Glomerular visceral epithelial cell (primary cell): ENCODE results near the gene PACS1.
A peak's percentile ranks its signal among the peaks of the same experiment; 100 is the strongest.
"Not testable (repeated sequence)": the region's sequence is repeated elsewhere in the genome, so short reads cannot be mapped to it uniquely, and the experiment has no call there.

Source experiments
- DNase-seq: peaks from one replicate; pipeline ENCODE4 v3.0.0-alpha.2; 2016; ENCODE audit errors: extremely low spot score

PACS1 gene

GRCh38 chr11:66253081-66253480, 183.0 kb downstream of the PACS1 start:
- not testable (repeated sequence) for DNase-seq

DNA sequence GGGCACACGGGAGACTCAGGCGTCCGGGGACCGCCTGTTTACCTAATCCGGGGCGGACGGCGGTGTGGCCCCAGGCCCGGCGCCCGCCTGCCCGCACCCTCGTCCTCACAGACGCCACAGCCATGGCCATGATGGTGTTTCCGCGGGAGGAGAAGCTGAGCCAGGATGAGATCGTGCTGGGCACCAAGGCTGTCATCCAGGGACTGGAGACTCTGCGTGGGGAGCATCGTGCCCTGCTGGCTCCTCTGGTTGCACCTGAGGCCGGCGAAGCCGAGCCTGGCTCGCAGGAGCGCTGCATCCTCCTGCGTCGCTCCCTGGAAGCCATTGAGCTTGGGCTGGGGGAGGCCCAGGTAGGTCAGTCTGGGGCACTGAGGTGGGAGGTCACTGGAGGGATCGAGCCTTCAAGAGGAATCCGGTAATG, 188.4 kb downstream of the PACS1 start:
- DNase-seq = no peak

- no peak for DNase-seq
Observed at GRCh38 chr11:66259225-66259624, 189.2 kb downstream of the PACS1 start.

- no peak for DNase-seq
Observed at GRCh38 chr11:66259956-66260355, 189.9 kb downstream of the PACS1 start.

GRCh38 chr11:66261578-66261977, 191.5 kb downstream of the PACS1 start:
- DNase-seq = no peak

DNA sequence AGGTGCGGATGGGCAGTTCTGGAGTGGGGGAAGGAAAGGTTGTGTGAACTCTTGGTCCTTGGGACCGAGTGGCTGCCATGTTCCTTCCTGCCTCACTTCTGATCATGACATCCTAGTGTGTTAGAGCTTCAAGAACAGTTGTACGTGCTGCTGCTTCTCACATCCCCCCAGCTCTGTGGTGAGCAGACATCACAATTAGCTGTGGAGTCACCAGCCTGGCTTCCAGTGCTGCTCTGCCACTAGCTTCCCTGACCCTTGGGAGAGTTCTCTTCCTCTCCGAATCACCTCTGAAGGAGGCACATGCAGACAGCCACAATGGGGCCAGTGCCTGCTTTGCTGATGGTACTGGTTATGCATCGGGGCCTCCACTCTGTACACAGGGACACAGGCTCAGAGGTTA, 192.1 kb downstream of the PACS1 start:
- DNase-seq = no peak

DNA sequence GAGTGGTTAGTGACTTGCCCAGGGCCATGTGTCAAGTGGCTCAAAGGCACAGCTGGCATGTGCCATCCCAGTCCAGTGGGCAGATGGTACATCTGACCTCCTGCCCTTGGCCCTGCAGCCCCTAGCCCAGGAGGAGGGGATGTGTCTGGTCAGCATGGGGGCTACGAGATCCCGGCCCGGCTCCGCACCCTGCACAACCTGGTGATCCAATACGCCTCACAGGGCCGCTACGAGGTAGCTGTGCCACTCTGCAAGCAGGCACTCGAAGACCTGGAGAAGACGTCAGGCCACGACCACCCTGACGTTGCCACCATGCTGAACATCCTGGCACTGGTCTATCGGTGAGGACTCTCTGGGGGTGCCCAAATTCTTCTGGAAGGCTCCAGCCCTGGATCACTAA, 192.6 kb downstream of the PACS1 start:
- no peak for DNase-seq

DNA sequence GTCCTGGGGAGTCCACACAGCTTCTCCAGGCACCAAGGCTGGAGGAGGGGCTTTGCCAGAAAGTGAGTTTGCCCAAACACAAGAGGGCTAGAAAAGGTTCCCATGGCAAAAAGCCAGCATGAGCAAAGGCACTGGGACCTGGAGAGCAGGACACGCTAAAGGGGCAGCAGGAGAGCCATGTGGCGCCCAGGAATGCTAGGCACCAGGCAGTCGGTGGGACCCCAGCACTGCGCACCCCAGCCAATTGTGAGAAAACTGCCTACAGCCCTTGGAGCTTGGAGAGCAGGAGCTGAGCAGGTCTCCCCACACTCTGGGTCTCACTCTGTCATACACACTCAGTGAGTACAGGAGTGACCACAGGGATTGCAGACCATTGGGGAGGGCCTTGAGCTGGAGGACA, 193.2 kb downstream of the PACS1 start:
- DNase-seq = no peak

- no peak for DNase-seq
Observed at GRCh38 chr11:66263785-66264184, 193.7 kb downstream of the PACS1 start.

- DNase-seq = no peak
Observed at GRCh38 chr11:66264383-66264782, 194.3 kb downstream of the PACS1 start.

- DNase-seq = no peak
Observed at GRCh38 chr11:66264914-66265313, 194.8 kb downstream of the PACS1 start.

DNA sequence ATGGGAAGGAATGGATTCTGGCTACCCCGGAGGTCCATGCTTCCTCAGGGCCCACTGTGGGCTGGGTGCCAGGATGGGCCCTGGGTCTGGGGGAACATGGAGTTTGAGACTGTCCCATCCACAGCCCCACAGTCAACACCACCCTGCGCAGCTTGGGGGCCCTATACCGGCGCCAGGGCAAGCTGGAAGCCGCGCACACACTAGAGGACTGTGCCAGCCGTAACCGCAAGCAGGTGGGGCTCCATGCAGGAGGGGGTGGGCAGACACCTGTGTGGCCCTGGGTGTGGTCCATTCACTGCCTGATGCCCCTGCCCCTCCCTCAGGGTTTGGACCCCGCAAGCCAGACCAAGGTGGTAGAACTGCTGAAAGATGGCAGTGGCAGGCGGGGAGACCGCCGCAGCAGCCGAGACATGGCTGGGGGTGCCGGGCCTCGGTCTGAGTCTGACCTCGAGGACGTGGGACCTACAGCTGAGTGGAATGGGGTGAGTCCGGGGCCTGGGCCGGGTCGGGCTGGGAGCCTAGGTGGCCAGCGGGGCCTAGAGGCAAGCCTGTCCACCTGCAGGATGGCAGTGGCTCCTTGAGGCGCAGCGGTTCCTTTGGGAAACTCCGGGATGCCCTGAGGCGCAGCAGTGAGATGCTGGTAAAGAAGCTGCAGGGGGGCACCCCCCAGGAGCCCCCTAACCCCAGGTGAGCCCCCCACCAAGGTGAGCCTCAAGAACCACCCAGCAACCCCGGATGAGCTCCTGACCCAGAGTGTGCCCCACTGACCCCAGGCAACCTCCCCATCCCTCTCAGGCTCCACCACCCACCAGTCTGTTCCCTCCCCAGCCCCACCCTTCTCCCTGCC, 195.7 kb downstream of the PACS1 start:
- no peak for DNase-seq

- no peak for DNase-seq
Observed at GRCh38 chr11:66266378-66267038, 196.4 kb downstream of the PACS1 start.

- DNase-seq = no peak
Observed at GRCh38 chr11:66267039-66267378, 196.9 kb downstream of the PACS1 start.

DNA sequence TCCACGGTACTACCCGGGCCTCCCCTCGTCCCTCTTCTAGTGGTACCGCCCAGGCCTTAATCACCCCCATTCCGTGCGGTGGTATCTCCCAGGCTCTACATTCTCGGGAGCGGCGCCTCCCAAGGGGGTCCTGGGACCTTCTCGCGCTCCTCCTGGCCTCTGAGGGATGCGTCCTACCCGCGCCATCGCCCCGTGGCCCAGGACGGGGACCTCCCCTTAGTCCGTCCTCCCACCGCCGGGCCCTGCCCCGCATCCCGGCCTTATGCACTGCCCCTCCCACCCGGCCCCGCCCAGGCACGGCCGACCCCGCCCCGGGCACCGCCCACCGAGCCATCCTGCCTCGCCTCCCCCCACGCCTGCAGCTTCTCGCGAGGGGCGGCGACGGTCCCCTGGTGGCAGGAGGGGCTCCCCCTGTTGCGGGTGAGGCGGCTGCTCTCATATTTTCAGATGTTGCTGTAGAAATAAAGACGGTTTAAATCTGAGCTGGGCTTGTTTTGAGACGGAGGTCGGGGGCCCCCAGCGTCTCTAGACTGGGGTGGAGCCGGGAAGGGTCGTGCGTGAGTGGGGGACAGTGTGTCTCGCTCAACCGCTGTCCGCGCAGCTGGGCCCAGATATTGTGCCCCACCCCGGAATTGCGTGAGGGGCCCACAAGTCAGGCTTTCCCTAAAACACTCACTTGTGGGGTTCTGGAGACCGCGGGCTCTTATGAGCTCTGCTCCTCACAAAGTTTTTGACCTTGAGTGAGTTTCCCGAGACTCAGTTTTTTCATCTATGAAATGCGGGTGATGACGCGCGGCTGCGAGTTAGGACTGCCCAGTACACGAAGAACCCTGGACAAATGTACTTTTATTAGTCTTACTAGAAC, 197.5 kb downstream of the PACS1 start:
- peak; percentile 80 for DNase-seq

GRCh38 chr11:66268244-66268951, 198.3 kb downstream of the PACS1 start, which contains the start of gene RAB1B:
Gene RAB1B, plus strand, starts transcription at chr11:66268639. Its CDS starts 41 bp downstream, at chr11:66268680.
- peak; percentile 99 for DNase-seq

DNA sequence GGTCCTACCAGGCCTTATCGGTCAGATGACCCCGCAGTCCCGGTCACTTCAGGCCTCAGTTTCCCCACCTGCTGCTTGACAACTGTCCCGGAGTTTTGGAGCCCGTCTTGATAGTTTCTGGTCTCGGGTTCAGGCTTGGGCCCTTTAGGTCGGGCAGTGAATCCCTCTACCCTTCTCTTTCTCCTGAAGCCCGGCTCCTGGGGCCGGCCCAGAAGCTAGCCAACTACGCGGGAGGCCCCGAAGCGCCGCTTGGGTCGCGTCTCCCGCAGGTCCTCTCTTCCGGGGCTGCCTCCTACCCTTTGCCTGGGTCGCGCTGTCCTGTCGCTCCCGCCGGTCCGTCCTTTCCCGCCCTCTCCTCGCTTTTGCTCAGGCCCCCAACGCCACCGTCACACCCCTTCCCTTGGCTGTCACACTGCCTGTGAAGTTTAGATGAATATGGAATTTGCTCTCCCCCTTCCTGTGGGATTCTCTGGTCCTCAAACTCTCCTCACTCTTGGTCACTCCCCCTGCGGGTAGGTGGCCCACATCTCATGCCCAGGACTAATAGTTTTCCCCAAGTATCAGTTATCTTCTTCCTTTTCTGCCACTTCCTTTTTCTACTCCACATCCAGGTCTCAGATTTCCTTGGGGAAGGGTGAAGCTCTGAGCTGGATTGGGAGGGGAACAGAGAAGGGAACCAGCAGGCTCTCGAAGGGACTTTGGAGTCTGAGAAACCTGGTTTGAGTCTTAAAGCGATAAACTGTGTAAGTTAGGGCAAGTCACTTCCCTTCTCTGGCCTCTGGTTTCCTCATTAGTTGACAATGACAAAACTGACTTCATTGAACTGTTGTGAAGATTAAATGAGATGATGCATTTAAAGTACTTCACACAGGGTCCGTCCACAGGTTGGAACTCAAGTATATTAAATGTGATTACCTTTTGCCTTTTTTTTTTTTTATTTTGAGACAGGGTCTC, 199.2 kb downstream of the PACS1 start:
- DNase-seq = peak; percentile 39

- no peak for DNase-seq
Observed at GRCh38 chr11:66271816-66272215, 201.7 kb downstream of the PACS1 start.

DNA sequence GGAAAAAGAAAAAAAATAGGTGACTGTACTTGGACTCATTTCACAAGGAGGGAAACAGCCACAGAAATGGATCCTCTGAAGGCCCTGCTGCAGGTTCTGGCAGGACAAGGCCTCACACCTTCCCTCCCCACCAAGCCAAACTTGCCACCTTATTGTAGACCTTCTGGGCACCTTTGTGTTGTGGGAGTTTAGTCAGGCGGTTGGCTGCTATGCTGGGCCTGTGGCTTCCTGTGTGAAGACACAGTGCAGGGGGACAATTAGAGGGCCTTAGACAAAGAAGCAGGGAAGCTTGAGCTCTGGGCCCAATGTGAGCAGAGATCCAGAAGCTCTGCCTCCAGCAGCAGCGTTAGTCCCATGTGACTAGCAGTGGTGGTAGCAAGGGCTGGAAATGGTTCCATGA, 202.5 kb downstream of the PACS1 start:
- DNase-seq = no peak

DNA sequence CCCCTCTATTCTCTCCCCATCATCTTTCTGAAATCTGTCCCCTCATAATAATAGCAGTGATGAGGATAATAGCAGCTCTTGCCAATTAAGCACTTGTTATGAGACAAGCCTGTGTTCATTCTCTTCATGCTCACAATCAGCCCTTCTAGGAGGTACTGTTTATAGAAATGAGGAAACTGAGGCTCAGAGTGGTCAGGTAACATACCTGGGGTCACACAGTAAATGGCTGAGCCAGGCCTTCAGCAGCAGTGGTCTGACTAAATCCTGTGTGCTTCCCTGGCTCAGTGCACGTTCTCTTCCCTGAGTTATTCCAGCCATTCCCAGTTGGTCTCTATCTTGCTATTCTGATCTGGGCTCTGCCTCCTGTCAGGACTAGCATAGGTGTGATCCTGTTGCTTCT, 204.1 kb downstream of the PACS1 start:
- DNase-seq = no peak

DNA sequence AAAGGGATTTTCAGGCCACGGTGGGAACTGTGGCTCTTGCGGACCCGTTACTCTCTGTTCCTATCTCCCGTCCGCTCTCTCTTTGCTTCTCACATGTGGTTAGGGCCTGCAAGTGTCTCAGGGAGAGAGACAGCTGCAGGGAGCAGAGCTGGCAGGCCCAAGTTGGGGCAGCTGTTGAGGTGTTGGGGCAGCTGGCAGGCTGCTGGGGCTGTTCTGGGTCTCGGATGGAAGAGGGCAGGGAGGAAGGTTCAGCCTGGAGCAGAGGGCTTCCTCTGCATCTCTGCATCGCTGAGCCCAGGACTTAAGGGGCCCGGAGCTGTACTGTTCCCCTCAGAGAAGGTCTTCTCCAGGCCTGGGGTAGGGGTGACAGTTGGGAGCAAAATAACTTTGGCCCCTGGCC, 205.3 kb downstream of the PACS1 start:
- no peak for DNase-seq
